ENCODE measurements around the gene TAS1R1.
"Not testable (repeated sequence)": the region's sequence is repeated elsewhere in the genome, so short reads cannot be mapped to it uniquely, and the experiment has no call there.

Gene TAS1R1

GRCh38 chr1:6523566-6523965 is 31.5 kb upstream of the TAS1R1 start:
- DNase-seq = no peak

DNA sequence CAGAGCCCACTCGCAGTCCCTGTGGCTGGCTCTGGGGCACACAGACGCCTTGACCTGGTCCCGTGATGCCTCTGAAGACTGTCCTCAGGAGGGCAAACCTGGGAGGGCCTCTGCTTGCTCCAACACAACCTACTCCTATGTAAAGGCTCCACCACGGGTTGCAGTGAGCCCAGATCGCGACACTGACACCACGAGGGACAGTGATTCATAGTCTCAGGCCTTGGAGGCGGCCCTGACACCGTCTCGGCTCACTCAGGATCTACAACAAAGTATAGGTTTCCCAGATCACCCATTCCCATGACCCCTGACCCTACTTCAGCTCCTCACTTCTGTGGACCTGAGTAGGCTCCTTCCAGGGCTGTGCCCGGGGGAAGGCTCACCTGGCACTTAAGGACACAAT is 28.8 kb upstream of the TAS1R1 start:
- no peak for DNase-seq

GRCh38 chr1:6528492-6528891 is 26.6 kb upstream of the TAS1R1 start:
- DNase-seq = no peak

GRCh38 chr1:6530504-6531160 is 24.5 kb upstream of the TAS1R1 start:
- DNase-seq = no peak

GRCh38 chr1:6531996-6532395 is 23.1 kb upstream of the TAS1R1 start:
- no peak for DNase-seq

DNA sequence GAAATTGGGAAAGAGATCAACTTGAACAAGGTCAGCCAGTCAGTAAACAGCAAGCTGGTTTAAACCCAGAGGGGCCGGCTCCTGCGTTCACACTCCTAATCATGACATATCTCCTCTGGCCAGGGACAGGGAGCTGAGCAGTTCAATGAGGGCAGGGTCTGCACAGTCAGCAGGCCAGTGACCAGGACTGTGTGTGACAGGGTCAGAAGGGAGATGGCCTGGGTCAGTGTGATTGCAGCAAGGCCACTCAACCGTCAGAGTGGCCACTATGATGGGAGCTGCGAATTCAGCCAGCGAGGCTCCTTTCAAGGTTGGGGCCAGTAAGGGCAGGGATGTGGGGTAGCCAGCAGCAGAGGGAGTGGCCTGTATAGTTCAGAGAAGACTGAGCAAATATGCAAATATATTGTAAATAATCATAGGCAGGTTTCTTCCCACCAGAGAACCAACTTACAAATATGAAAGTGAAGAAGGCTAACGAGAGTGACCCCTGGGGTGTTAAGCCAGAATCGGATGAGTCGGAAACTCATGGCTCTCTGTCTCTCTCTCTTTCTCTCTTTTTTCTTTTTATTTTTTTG is 20.8 kb upstream of the TAS1R1 start:
- DNase-seq = no peak

DNA sequence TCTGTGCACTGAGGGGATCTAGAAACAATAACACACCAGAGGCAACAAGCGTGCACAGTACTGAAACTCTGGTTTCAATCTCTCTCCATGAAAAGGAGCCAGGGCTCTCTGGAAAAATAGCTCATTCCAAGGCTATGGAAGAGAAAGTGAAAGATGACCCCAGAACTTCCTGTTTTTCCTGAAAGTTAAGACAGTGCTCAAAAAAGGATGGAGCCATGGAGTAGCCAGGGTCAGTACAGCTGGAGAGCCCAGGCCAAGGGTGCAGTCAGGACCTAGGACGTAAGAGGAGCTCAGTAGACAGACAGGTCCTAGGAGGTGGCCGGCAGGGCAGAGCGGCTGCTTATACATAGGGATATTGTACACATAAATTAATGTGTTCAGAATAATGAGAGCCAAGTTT is 19.9 kb upstream of the TAS1R1 start:
- no peak for DNase-seq

DNA sequence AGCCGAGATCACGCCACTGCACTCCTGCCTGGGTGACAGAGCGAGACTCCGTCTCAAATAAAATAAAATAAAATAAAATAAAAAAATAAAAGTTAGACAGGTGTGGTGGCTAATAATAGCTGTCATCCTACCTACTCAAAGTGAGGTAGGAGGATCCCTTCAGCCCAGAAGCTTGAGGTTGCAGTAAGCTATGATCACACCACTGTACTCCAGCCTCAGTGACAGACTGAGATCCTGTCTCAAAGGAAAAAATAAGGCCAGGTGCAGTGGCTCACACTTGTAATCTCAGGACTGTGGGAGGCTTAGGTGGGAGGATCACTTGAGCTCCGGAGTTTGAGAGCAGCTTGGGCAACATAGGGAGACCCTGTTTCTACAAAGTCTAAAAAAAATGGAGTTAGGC is 18.8 kb upstream of the TAS1R1 start:
- DNase-seq = no peak

GRCh38 chr1:6538956-6539355 is 16.2 kb upstream of the TAS1R1 start:
- no peak for DNase-seq

- DNase-seq = no peak
These were observed 10.3 kb upstream of the TAS1R1 start for GRCh38 chr1:6544831-6545230.

DNA sequence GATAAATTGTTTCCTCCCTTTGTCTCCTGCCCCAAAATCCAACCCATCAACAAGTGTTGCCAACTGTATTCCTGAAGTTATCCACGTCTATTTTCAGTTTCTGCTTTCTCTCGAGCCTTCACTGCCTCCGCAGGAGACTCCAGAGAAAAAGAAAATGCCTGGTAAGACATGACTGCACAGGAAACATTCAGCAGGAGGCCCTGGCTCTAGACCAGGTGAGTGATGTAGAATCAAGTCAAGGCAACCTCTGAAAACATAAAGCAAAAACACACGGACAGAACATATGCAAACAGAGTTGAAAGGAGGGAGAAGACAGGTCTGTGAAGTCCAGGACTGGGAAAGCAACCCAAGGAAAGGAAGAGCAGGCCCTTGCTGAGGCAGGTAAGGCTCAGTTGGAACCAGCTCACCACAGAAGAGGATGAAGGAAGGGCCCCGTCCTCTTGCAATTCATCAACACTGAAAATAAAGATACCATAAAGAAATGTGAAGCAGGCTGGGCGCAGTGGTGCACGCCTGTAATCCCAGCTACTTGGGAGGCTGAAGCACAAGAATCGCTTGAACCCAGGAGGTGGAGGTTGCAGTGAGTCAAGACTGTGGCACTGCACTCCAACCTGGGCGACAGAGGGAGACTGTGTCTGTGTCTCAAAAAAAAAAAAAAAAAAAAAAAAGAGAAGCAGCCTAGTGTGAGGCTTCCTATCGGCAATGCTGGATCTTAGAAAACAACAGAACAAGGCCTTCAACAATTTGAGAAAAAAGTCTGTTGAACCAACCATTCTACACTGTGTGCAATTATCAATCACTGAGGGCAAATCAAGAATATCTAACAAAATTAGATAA is 9.6 kb upstream of the TAS1R1 start:
- DNase-seq = no peak

DNA sequence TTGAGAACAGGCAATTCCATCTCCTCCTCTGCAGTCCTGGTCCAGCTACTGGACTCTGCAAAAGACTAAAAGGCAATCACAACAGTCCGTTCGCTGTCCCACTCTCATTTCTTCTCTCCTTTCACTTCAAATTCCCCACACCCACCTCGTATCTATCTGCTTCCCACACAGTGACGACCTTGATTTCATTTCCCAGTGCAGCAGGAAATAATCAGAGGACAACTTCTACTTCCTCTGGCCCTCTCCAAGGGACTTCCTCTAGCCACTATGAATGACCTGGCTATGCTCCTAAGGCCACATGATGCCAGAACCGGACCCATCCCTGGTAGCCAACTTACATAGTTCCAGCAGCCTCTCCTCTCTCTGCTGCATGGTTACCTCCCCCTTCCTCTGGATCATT is 8.8 kb upstream of the TAS1R1 start:
- no peak for DNase-seq

DNA sequence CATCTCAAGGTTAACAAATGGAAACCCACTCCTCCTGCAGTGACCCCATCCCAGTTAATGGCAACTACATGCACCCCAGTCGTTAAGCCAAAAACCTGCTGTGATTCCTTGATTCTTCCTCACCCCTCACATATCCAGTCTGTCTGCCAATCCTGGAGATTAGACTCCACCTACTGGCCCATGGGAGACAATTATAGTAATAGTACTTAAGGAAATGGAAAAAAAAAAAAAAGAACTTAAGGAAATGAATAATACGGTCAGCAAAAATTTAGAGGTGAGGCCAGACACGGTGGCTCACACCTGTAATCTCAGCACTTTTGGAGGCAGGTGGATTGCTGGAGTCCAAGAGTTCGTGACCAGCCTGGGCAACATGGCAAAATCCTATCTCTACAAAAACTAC is 7.8 kb upstream of the TAS1R1 start:
- no peak for DNase-seq

DNA sequence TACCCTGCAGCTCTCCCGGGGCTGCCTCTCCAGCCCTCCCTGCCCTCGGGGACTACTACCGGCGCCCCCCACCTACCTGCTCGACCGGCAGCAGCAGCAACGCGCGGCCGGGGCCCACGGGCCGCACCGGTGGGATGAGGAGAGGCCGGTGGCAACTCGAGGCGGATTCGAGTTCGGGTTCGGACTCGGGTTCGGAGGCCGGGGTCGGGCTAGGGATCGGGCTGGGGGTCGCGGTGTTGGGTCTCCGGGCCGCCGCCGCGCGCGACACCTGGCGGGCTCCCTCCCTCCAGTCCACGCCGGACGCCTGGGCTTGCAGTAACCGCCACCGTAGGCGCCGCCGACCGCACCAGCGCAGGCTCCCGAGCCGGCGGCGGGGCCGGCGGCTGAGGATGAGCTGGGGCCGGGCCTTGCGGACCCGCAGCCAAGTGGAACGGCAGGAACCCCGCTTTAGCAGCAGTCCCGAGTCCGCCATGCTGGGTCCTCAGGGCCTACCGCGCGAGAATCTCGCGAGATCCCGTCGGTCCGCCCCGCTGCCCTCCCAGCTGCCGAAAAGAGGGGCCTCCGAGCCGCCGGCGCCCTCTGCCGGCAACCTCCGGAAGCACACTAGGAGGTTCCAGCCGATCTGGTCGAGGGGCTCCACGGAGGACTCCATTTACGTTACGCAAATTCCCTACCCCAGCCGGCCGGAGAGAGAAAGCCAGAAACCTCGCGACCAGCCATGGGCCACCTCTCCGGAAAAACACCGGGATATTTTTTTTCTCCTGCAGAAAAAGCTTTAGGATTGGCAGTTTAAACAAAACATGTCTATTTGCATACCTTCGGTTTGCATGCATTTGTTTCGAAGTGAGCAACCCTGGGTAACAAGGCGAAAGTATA is 838 bp upstream of the TAS1R1 start, which contains the start of gene NOL9:
Gene NOL9 (minus strand): TSS at position 483 of the 876 bp plus-strand sequence. CDS start 11 bp downstream, at position 472.
- peak; percentile 81 for DNase-seq

GRCh38 chr1:6557597-6557996 is 2.5 kb downstream of the TAS1R1 start:
- no peak for DNase-seq

DNA sequence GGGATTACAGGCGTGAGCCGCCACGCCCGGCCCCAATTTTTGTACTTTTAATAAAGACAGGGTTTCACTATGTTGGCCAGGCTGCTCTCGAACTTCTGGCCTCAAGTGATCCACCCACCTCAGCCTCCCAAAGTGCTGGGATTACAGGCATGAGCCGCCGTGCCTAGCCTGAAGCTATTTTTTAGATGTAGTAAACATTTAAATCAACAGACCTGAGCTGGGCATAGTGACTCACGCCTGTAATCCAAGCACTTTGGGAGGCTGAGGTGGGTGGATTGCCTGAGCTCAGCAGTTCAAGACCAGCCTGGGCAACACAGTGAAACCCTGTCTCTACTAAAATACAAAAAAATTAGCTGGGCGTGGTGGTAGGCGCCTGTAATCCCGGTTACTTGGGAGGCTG is 4.1 kb downstream of the TAS1R1 start:
- DNase-seq = not testable (repeated sequence)

GRCh38 chr1:6560267-6560666 is 5.2 kb downstream of the TAS1R1 start:
- DNase-seq = no peak

- no peak for DNase-seq
These were observed 13.9 kb downstream of the TAS1R1 start for GRCh38 chr1:6569033-6569432.

GRCh38 chr1:6570100-6570499 is 15.0 kb downstream of the TAS1R1 start:
- no peak for DNase-seq

DNA sequence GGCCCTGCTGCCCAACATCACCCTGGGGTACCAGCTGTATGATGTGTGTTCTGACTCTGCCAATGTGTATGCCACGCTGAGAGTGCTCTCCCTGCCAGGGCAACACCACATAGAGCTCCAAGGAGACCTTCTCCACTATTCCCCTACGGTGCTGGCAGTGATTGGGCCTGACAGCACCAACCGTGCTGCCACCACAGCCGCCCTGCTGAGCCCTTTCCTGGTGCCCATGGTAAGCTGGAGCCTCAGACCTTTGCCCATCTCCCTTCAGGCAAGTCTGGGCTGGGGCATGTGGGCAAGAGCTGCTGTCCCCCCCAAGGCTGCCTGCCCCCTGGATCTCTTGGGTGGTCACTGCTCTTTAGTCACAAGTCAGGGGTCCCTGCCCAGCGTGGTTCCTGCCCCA is 15.9 kb downstream of the TAS1R1 start:
- DNase-seq = no peak

DNA sequence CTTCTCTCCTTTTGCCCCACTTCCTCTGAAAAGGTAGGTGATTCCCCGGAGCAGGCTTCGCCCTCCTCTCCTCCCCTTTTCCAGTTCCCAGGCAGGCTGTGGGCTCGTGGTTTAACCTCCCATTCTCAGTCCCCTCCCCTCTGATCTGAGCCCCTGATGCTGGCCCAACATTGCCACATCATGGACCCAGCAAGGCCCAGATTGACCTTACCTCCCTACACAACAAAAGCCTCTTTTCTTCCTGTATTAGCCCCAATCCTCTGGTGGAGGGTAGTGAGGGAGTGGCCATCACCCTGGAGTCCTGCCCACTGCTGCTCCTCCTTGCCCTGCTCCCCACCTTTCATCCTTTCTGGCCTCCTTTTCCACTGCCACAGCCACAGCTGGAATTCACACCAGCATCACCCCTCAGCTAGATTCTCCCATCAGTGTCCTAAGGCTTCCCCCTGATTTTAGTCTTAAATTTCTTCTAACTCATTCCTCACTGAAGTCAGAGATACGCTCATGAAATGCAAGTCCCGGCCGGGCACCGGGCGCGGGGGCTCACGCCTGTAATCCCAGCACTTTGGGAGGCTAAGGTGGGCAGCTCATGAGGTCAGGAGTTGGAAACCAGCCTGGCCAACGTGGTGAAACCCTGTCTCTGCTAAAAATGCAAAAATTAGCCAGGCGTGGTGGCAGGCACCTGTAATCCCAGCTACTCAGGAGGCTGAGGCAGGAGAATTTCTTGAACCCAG is 17.7 kb downstream of the TAS1R1 start:
- no peak for DNase-seq

- no peak for DNase-seq
These were observed 19.0 kb downstream of the TAS1R1 start for GRCh38 chr1:6574025-6574620.

All from NCI-H446 treated with DMSO at 0.1 percent for 48 hours (cell line).